ENCODE results near the gene TNFRSF21. TPM values are rescaled to one million over a fixed set of nuclear protein-coding genes. Genes with fewer than 3 reads are reported as not detected.
"Not testable (repeated sequence)": the region's sequence is repeated elsewhere in the genome, so short reads cannot be mapped to it uniquely, and the experiment has no call there.

TNFRSF21 gene
- total and polyA plus RNA-seq, 4 donors = 3.7 to 6.0 (median 4.2) TPM

DNA sequence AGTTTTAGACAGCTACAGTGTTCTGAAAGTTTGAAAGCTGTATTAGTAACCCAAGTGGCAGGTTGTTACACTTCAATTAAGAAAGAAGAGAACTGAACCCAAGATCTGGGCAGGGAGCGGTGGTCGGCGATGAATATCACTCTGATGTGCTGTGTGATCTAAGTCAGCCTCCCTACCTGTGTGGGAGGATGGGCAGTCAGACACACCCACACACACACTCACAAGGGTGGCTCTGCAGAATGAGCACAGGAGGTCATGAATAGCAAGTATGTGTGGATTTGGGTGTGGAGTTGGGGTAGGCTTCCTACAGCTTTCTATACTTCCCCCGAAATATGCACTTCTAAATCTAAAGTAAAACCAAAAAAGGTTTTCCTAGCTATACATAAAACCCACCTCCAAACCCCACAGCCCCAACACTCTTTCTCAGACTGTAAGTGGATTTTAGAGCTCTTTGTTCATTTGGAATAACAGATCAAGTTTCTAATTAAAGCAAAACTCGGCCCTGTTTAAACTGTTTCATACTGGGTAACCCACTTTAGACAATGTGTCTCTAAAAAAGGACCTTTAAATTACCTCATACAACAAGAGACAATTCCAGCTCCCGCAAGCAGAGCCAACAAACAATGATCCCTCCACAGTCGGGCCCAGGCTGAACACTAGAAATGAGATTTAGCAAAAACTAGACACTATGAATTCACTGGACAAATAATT, 19.4 kb downstream of the TNFRSF21 start:
- H3K4me1 ChIP-seq (ENCODE audit: control insufficient read depth in 1 of 2, insufficient read depth in 2 of 2, low read length in 2 of 2) = no peaks in the 10 kb centered on the region
- H3K36me3 ChIP-seq (ENCODE audit: control insufficient read depth in 1 of 2, insufficient read depth in 2 of 2, low read length in 1 of 2) = no peaks in the 10 kb centered on the region
- no peak for ATAC-seq (ENCODE audit: low FRiP score)
- intact Hi-C loops (cut with DNase I) = no loop called here
- 92% methylated on average over 7 of the region's 7 CpGs for WGBS, 2 donors
- H3K4me3 ChIP-seq (ENCODE audit: low read length in 2 of 2) = no peak overlapping the region
- H3K27me3 ChIP-seq (ENCODE audit: control insufficient read depth in 1 of 2, insufficient read depth in 2 of 2, low read length in 1 of 2) = peaks cover 0 to 4% of the 10 kb centered on the region in 2 donors
- H3K27ac ChIP-seq (ENCODE audit: low read depth in 1 of 2, low read length in 2 of 2) = no peak overlapping the region
- no peak for DNase-seq
- no peaks in the 10 kb centered on the region for H3K9me3 ChIP-seq (ENCODE audit: control insufficient read depth, low read length)

DNA sequence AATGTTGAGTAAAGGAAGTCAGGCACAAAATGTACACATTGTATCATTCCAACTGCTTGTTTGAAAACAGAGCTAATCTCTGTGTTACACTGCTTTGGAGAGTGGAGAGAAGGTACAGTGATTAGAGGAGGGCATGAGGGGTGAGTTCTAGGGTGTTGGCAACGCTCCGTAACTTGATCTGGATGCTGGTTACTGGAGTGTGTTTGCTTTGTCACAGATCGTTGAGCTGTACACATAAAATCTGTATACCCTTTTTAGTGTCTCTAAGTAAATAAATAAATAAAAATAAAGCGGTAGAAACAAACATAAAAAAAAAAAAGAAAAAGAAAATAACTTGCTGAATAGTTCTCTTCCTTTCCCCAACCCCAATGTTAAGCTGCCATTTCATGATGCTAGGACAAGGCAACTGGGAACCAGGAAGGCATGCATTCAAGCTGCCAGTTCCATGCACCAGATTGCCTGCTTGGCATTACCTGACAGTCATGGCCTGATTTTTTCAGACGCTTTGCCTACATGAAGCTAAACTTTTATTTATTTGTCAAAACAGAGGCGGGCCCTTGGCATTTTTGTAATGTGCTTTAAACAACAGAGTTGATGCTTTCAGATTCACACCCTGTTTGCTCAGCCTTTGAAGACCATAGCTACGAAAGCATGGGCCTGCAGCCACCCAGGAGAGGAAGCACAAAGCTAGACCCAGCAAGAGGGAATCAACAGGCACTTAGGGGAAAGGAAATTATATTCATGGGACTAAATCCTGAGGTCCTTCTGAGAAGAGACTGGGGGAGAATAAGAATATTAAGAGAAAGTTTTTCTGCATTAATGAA, 21.2 kb downstream of the TNFRSF21 start:
- H3K4me3 ChIP-seq (ENCODE audit: low read length in 2 of 2) = no peak overlapping the region
- H3K9me3 ChIP-seq (ENCODE audit: control insufficient read depth, low read length) = no peaks in the 10 kb centered on the region
- no peak overlapping the region for H3K27ac ChIP-seq (ENCODE audit: low read depth in 1 of 2, low read length in 2 of 2)
- 70 to 78% methylated on average over 7 of the region's 7 CpGs for WGBS, 2 donors
- intact Hi-C loops (cut with DNase I) = no loop called here
- DNase-seq (no peak), ATAC-seq (ENCODE audit: low FRiP score) (no peak)
- peaks cover 0 to 4% of the 10 kb centered on the region in 2 donors for H3K27me3 ChIP-seq (ENCODE audit: control insufficient read depth in 1 of 2, insufficient read depth in 2 of 2, low read length in 1 of 2)
- no peaks in the 10 kb centered on the region for H3K4me1 ChIP-seq (ENCODE audit: control insufficient read depth in 1 of 2, insufficient read depth in 2 of 2, low read length in 2 of 2)
- no peaks in the 10 kb centered on the region for H3K36me3 ChIP-seq (ENCODE audit: control insufficient read depth in 1 of 2, insufficient read depth in 2 of 2, low read length in 1 of 2)

DNA sequence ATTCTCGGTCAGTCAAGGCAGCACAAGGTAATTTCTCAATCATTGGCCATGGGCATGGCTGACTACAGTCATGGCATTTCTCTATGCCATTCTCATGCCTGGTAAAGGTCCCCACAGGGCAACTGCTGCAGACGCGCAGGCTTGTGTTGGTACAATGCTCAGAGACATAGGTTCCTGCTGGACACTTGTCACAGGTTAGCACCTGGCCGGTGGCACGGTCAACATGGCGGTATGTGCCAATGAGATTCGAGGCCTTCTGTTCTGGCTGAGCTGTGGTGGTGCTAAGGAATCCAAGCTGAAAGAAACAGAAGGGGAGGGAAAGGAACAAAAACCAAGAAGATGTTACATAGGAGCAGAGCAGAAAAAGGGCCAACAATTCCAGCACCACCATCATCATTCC, 23.4 kb downstream of the TNFRSF21 start:
- WGBS, 2 donors = 95 to 97% methylated on average over 7 of the region's 7 CpGs
- no peaks in the 10 kb centered on the region for H3K4me1 ChIP-seq (ENCODE audit: control insufficient read depth in 1 of 2, insufficient read depth in 2 of 2, low read length in 2 of 2)
- no peaks in the 10 kb centered on the region for H3K9me3 ChIP-seq (ENCODE audit: control insufficient read depth, low read length)
- no peaks in the 10 kb centered on the region for H3K36me3 ChIP-seq (ENCODE audit: control insufficient read depth in 1 of 2, insufficient read depth in 2 of 2, low read length in 1 of 2)
- no peak overlapping the region for H3K27ac ChIP-seq (ENCODE audit: low read depth in 1 of 2, low read length in 2 of 2)
- H3K27me3 ChIP-seq (ENCODE audit: control insufficient read depth in 1 of 2, insufficient read depth in 2 of 2, low read length in 1 of 2) = peaks cover 0 to 1% of the 10 kb centered on the region in 2 donors
- DNase-seq (no peak), ATAC-seq (ENCODE audit: low FRiP score) (no peak)
- H3K4me3 ChIP-seq (ENCODE audit: low read length in 2 of 2) = no peak overlapping the region
- intact Hi-C loops (cut with DNase I) = no loop called here

DNA sequence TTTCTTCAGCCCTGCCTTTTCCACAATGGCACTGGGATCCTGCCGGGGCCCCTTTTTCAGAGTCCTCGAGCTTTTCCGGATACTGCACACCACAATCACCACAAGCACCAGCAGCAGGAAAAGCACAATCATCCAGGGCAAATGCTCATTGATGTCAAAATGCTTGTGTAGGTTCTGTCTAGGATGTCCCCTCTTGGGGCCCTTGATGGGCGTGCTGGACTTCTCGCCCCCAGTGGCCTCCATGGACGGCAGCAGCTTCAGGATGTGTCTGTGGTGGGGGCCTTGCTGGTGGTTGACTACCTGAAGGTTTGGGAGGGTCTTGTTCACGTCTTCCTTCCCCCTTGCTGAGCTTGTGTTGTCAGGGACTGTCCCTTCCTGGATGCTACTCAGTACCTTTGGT, 25.7 kb downstream of the TNFRSF21 start:
- Histone ChIP-seq H3K4me3 (ENCODE audit: low read length in 2 of 2) (no peak overlapping the region), H3K36me3 (ENCODE audit: control insufficient read depth in 1 of 2, insufficient read depth in 2 of 2, low read length in 1 of 2) (no peaks in the 10 kb centered on the region), H3K9me3 (ENCODE audit: control insufficient read depth, low read length) (no peaks in the 10 kb centered on the region), H3K27ac (ENCODE audit: low read depth in 1 of 2, low read length in 2 of 2) (no peak overlapping the region), H3K27me3 (ENCODE audit: control insufficient read depth in 1 of 2, insufficient read depth in 2 of 2, low read length in 1 of 2) (peaks cover 0 to 1% of the 10 kb centered on the region in 2 donors), H3K4me1 (ENCODE audit: control insufficient read depth in 1 of 2, insufficient read depth in 2 of 2, low read length in 2 of 2) (no peaks in the 10 kb centered on the region)
- 95 to 96% methylated on average over 7 of the region's 7 CpGs for WGBS, 2 donors
- intact Hi-C loops (cut with DNase I) = no loop called here
- DNase-seq (no peak), ATAC-seq (ENCODE audit: low FRiP score) (no peak)

DNA sequence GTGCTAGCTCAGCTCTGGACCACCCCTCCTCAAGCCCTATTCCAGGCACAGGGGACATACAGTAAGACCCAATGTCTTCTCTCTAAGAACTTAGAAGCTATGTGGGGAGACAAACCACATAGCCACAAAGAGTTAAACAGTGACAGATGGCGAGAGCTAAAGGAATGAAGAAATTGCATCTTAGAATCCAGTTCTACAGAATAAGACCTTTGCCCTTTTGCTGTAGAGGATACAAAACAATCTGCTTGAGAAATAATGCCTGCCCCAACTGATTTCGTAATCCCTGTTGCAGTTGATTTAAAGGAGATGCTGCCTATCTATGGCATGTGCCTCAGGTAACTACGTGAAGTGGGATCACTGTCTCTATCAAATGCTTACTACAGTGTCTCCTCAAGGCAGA, 31.2 kb downstream of the TNFRSF21 start:
- Histone ChIP-seq H3K27me3 (ENCODE audit: control insufficient read depth in 1 of 2, insufficient read depth in 2 of 2, low read length in 1 of 2) (no peaks in the 10 kb centered on the region), H3K27ac (ENCODE audit: low read depth in 1 of 2, low read length in 2 of 2) (no peak overlapping the region), H3K36me3 (ENCODE audit: control insufficient read depth in 1 of 2, insufficient read depth in 2 of 2, low read length in 1 of 2) (no peaks in the 10 kb centered on the region), H3K4me1 (ENCODE audit: control insufficient read depth in 1 of 2, insufficient read depth in 2 of 2, low read length in 2 of 2) (no peaks in the 10 kb centered on the region), H3K4me3 (ENCODE audit: low read length in 2 of 2) (no peak overlapping the region), H3K9me3 (ENCODE audit: control insufficient read depth, low read length) (no peaks in the 10 kb centered on the region)
- DNase-seq (no peak), ATAC-seq (ENCODE audit: low FRiP score) (no peak)
- intact Hi-C loops (cut with DNase I) = no loop called here
- WGBS, 2 donors = 90% methylated on average over 3 of the region's 3 CpGs

DNA sequence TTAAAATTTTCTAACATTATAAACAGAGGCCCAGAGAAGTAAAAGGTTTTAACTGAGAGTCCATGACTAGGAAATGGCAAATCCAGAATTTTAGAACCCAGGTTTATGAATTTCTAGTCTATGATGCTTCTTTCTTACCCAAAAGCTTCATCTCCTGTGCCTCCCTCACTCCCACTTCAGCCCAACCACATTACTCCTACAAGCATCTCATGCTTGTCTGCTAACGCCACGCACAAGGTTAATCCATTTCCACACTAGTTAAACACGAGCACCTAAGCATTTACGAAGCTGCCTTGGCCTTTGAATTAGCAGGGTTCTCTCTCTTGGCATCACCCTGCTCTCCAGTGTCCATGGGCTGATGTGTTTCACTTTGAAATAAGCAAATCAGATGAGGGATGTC, 32.0 kb downstream of the TNFRSF21 start:
- ATAC-seq (ENCODE audit: low FRiP score) (no peak), DNase-seq (no peak)
- Histone ChIP-seq H3K4me1 (ENCODE audit: control insufficient read depth in 1 of 2, insufficient read depth in 2 of 2, low read length in 2 of 2) (no peaks in the 10 kb centered on the region), H3K9me3 (ENCODE audit: control insufficient read depth, low read length) (no peaks in the 10 kb centered on the region), H3K27ac (ENCODE audit: low read depth in 1 of 2, low read length in 2 of 2) (no peak overlapping the region), H3K27me3 (ENCODE audit: control insufficient read depth in 1 of 2, insufficient read depth in 2 of 2, low read length in 1 of 2) (no peaks in the 10 kb centered on the region), H3K36me3 (ENCODE audit: control insufficient read depth in 1 of 2, insufficient read depth in 2 of 2, low read length in 1 of 2) (no peaks in the 10 kb centered on the region), H3K4me3 (ENCODE audit: low read length in 2 of 2) (no peak overlapping the region)
- WGBS, 2 donors = 92 to 93% methylated on average over 4 of the region's 4 CpGs
- intact Hi-C loops (cut with DNase I) = no loop called here

DNA sequence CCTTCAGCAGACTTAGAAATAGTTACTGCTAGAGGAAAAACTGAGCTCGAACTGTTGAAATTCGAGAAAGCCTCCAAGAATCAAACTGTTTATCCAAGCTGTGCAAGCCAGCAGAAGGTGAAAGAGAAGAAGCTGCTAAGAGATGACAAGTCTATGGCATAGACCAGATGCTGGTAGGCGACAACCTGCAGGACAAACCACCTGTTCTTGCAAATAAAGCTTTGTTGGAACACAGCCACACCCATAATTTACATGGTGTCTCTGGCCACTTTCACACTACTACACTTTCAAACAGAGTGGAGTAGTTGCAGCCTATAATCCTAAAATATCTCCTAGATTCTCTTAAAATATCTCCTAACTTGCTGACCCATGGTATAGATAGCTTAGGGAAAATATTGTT, 33.3 kb downstream of the TNFRSF21 start:
- no peaks in the 10 kb centered on the region for H3K27me3 ChIP-seq (ENCODE audit: control insufficient read depth in 1 of 2, insufficient read depth in 2 of 2, low read length in 1 of 2)
- no peak overlapping the region for H3K4me3 ChIP-seq (ENCODE audit: low read length in 2 of 2)
- ATAC-seq (ENCODE audit: low FRiP score) (no peak), DNase-seq (no peak)
- no peak overlapping the region for H3K27ac ChIP-seq (ENCODE audit: low read depth in 1 of 2, low read length in 2 of 2)
- no peaks in the 10 kb centered on the region for H3K9me3 ChIP-seq (ENCODE audit: control insufficient read depth, low read length)
- H3K36me3 ChIP-seq (ENCODE audit: control insufficient read depth in 1 of 2, insufficient read depth in 2 of 2, low read length in 1 of 2) = no peaks in the 10 kb centered on the region
- H3K4me1 ChIP-seq (ENCODE audit: control insufficient read depth in 1 of 2, insufficient read depth in 2 of 2, low read length in 2 of 2) = no peaks in the 10 kb centered on the region
- 75 to 77% methylated on average over 3 of the region's 3 CpGs for WGBS, 2 donors
- intact Hi-C loops (cut with DNase I) = no loop called here

DNA sequence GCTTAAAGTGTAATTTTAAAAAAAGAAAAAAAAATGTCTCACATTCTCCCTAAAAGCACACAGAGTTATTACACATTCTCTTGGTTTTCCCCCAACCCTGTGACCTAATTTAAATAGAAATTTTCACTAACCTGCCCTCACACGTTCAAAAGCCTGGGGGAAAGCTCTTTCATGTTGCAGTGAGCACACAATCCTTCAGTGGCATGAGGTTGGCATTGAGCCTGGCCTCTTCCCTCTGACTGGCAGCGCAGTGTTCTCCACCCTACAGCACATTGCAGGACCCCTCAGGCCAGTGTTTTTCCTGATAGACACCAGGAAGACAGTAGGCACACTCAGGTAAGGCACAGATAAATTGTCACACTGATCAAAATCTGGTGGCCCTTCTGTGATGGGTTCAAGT, 34.1 kb downstream of the TNFRSF21 start:
- H3K27ac ChIP-seq (ENCODE audit: low read depth in 1 of 2, low read length in 2 of 2) = no peak overlapping the region
- H3K4me3 ChIP-seq (ENCODE audit: low read length in 2 of 2) = no peak overlapping the region
- ATAC-seq (ENCODE audit: low FRiP score) (no peak), DNase-seq (no peak)
- no peaks in the 10 kb centered on the region for H3K27me3 ChIP-seq (ENCODE audit: control insufficient read depth in 1 of 2, insufficient read depth in 2 of 2, low read length in 1 of 2)
- intact Hi-C loops (cut with DNase I) = no loop called here
- H3K4me1 ChIP-seq (ENCODE audit: control insufficient read depth in 1 of 2, insufficient read depth in 2 of 2, low read length in 2 of 2) = no peaks in the 10 kb centered on the region
- 75 to 77% methylated on average over 2 of the region's 2 CpGs for WGBS, 2 donors
- H3K9me3 ChIP-seq (ENCODE audit: control insufficient read depth, low read length) = no peaks in the 10 kb centered on the region
- H3K36me3 ChIP-seq (ENCODE audit: control insufficient read depth in 1 of 2, insufficient read depth in 2 of 2, low read length in 1 of 2) = no peaks in the 10 kb centered on the region

DNA sequence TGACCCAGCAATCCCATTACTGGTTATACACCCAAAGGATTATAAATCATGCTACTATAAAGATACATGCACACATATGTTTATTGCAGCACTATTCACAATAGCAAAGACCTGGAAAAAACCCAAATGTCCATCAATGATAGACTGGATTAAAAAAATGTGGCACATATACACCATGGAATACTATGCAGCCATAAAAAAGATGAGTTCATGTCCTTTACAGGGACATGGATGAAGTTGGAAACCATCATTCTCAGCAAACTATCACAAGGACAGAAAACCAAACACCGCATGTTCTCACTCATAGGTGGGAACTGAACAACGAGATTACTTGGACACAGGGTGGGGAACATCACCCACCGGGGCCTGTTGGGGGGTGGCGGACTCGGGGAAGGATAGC, 34.6 kb downstream of the TNFRSF21 start:
- H3K9me3 ChIP-seq (ENCODE audit: control insufficient read depth, low read length); intact Hi-C loops (cut with DNase I); H3K27ac ChIP-seq (ENCODE audit: low read depth in 1 of 2, low read length in 2 of 2); ATAC-seq (ENCODE audit: low FRiP score); DNase-seq; H3K4me1 ChIP-seq (ENCODE audit: control insufficient read depth in 1 of 2, insufficient read depth in 2 of 2, low read length in 2 of 2); H3K36me3 ChIP-seq (ENCODE audit: control insufficient read depth in 1 of 2, insufficient read depth in 2 of 2, low read length in 1 of 2); H3K4me3 ChIP-seq (ENCODE audit: low read length in 2 of 2); H3K27me3 ChIP-seq (ENCODE audit: control insufficient read depth in 1 of 2, insufficient read depth in 2 of 2, low read length in 1 of 2): not testable (repeated sequence)
- WGBS, 2 donors = 96 to 98% methylated on average over 5 of the region's 5 CpGs
